CD4-positive, alpha-beta T cell treated with Interleukin-10 for 1 hour (primary cell): ENCODE results near the gene NEK11.

Source experiments
- DNase-seq: peaks from one replicate; pipeline ENCODE4 v3.0.0-alpha.2; 2020

Gene NEK11

GRCh38 chr3:131231710-131232389 is 205.2 kb downstream of the NEK11 start:
- DNase-seq: no peak

DNA sequence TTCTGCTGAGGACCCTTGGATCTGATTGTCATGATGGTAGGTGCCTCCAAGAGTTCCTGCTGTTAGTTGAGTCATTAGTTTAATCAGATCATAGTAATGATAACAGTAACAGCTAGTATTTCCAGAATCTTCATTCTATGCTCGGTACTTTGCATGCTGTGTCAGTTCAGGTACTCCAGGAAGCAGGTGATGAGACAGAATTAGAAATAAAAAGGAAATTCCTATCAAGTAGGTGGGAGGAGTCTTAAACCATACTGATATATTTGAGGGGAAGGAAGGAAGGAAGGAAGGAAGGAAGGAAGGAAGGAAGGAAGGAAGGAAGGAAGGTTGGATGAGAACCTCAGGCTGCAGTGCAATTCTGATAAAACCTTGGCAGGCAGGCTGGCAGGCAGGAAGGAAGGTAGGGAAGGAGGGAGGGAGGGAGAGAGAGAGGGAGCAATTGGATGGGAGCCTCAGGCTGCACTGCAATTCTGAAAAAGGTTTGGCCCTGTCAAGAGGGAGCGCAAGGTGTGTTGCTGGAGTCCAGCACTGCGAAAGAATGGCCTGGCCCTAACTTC is 206.1 kb downstream of the NEK11 start:
- no peak for DNase-seq

DNA sequence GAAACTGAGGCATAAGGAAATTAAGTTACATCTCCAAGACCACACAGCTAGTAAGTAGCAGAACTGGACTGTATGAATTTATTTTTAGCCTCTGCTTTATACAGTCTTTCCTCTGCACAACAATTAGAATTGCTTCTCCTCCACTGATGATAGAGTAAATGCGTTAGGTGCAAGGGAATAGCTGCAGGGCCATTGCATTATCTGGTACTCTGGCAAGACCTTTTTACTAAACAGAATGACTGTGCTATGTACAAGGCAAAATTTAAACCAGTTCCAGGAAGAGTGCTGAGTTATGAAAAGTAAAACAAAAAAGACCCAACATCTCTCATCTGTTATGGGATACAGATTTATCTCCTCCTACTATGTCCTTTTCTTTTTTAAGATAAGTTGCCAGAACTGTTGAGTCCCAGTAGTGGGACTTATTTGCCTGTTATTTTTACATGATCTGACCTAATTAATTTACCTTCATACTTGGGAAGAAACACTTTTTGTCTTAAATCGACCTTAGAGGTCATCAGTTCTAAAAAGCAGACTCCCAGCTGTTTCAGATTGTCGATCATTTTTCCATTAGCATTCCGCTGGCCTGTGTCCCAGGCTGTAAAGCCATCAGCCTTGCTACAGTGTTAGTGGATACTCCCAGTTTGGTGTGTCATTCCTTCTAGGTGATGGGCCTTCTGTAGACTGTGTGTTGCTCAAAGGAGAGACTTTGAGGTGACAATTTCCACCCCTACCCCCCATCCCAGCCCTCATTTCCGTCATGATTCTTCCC is 207.4 kb downstream of the NEK11 start:
- no peak for DNase-seq

DNA sequence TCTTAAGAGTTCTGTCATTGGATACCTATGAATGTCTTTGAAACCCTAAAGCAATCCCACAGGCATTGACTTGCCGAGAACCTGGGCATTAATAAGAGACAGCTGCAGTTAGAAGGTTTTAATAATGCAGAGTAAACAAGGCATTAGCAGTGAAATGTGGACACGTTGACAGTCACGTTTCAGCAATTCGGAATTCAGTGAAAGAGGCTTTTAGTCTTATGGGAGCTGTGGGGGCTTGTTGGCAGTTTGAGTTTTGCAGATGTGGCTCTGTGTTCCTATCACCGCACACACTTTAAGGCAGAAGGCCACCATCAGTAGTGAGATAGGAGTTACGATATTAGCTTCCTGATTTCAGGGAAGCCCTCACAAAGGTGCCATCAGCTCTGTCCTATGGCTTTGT is 209.7 kb downstream of the NEK11 start:
- DNase-seq: no peak

GRCh38 chr3:131238496-131238895 is 211.8 kb downstream of the NEK11 start:
- no peak for DNase-seq

DNA sequence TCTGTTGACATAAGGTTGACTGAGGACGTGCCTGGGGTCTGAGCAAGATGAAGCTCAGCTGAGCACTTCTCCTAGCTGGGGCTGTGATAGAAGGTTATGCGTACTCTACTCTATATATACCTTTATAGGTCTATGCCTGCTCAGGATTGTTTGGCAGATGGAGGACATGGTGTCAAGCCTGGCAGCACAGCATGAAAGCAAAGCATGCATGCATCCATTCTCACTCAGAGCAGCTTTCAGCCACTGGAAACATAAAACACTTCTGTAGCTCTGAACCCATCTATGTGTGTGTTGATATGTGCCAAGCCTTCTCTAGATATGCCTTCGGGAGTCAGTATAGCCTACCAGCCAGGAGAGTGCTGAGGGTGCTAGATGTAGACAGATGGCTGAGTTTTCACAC is 212.6 kb downstream of the NEK11 start:
- DNase-seq: no peak

DNA sequence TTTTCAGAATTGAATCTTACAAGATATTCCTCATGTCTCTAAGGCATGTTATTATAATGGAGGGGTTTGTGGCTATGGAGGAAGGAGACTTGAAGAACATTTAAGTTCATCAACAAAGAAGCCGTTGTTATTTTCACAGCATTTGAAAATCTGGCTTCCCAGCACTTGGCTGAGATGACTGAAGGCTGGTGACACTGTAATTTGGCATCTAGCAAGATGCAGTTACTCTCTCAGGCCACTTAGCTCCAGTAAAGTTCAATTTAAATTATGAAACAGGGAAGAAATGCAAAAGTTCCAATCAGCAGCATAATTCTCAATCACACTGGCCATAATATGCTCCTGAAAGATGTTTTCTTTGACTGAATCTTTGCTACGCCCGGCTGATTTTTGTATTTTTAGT is 215.5 kb downstream of the NEK11 start:
- DNase-seq: no peak

DNA sequence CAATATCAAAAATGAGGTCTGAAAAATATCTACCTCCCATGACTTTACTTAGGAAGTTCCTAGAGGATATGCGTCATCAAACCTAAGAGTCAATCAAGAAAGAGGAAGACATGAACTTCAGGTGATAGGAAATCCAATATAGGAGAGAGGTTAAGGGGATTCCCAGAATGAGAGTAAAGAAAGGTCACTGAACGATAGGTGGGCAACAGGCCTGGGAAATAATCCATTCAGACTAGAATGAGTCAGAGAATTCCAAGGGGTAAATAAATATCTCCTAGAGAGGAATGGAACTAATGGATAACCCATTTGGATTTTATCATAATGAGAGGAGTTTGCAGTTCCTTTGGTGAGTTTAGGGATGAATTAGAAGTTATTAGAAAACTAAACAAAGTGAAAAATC is 223.8 kb downstream of the NEK11 start:
- DNase-seq: no peak

DNA sequence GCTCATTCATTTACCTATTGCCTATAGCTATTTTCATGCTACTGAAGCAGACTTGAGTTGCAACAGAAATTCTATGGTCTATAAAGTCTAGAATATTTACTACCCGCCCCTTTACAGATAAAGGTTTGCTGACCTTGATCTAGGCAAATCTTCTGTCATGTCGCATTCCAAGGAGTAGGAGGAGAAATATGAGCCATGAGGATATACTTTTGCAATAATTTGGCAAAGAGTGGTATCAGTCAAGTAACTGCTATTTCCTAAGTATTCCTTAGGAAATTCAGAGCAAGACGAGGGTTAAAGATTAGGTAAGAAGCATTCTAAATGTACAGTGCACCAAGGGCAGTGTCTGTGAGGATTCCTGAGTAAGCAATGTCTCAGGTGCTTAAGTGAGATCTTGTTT is 233.8 kb downstream of the NEK11 start:
- no peak for DNase-seq

DNA sequence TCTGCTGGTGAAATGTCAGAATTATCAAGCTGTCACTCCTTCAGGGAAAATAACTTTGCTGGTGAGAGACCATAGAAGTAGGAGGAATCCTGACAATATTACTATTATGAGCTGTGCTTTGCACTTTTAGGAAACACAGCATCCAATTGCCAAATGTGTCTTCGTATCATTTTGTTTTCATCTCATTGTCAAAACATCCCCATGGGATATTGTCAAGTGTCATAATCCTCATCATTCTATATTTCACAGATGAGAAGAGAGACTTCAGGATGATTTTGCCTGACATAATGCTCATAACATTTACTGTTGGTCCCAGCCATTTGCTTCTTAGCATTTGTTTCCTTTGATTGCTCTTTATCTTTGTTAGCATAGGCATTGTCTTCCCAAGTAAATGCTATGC is 234.4 kb downstream of the NEK11 start:
- no peak for DNase-seq

DNA sequence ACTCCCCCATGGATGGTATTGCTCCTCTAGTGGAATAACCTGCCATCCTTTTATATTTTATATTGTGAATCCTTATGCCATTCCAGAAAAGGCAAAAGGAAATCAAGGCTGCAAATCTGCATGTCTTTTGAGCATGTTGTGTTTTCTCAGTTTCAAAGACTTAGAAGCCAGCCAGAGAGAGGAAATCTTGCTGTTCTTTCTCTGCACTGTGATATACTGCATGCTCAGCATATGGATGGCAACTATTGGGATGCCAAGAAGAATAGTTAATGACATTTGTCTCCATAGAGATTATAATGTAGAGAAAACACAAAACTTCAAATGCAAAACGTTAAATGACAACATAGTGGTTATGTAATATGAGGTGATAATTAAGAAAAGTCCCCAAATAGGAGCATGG is 248.9 kb downstream of the NEK11 start:
- DNase-seq: no peak

DNA sequence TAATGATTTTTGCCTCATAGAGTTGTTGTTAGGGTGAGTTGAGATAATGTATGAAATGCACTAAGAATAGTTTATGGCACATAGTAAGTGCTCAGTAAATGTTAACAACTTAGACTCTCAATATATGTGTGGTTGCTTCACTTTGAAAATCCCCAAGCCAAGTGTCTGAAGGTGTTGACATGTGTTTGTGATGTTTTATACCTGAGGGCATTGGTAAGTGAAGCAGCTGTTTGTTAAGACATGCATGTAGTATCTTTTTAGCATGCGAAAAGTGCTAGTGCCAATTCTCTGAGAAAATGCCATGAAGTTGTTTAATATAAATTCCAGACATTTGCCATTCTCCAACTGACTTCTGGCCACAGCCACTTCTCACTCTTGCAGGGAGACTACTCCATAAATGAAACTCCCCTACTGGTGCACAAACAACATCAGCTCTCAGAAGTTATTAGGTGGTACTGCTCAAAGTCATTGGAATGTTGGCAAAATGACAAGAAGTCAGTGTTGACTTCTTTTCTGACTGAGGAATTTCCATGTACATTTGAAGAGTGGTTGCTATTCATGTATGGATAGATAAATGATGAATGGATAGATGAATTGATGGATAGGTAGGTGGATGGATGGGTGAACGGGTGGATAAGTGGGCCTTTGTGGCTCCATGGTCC is 251.3 kb downstream of the NEK11 start:
- no peak for DNase-seq

DNA sequence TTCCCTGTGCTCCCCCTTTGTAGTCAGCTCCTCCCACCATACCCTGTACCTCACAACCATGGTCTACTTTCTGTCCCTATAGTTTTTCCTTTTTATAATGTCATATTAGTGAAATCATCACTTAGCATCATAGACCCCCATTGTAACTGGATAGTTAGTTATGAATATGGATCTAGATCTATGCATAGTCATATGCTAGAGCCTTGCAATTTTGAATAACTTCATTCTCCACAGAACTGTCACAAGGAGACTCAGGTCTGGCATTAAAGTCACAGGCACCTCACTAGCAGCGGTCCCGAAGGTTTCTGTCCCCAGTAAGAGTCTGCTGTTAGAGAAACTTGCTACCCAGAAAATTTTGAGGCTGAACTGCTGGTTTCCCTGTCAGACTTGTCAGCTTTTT is 252.9 kb downstream of the NEK11 start:
- no peak for DNase-seq

GRCh38 chr3:131282379-131282778 is 255.7 kb downstream of the NEK11 start:
- DNase-seq: no peak

- no peak for DNase-seq
Observed at GRCh38 chr3:131282967-131283366, 256.3 kb downstream of the NEK11 start.

- no peak for DNase-seq
Observed at GRCh38 chr3:131283862-131284261, 257.2 kb downstream of the NEK11 start.

DNA sequence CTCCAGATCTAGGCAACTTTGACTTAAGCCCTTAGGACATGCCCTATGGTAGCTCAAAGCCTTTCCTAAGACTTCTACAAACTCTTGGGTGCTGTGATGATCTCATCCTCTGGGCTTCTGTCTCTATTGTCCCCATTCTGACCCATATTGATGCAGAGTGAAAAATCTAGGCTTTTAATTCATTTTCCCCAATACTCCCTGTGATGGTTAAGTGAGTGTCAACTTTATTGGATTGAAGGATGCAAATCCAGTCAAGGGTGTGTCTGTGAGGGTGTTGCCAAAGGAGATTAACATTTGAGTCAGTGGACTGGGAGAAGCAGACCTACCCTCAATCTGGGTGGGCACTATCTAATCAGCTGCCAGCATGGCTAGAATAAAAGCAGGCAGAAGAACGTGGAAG is 257.6 kb downstream of the NEK11 start:
- no peak for DNase-seq

- DNase-seq: no peak
Observed at GRCh38 chr3:131285456-131285855, 258.8 kb downstream of the NEK11 start.

DNA sequence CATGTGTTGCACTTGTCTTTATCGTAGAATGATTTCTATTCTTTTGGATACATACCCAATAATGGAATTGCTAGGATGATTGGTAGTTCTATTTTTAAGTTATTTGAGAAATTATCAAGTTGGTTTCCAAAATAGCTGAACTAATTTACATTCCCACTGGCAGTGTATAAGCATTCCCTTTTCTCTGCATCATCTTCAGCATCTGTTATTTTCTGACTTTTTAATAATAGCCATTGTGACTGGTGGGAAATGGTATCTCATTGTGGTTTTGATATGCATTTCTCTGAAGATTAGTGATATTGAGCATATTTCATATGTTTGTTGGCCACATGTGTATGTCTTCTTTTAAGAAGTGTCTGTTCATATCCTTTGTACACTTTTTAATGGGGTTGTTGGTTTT is 273.2 kb downstream of the NEK11 start:
- DNase-seq: no peak

GRCh38 chr3:131303848-131304247 is 277.2 kb downstream of the NEK11 start:
- DNase-seq: no peak

DNA sequence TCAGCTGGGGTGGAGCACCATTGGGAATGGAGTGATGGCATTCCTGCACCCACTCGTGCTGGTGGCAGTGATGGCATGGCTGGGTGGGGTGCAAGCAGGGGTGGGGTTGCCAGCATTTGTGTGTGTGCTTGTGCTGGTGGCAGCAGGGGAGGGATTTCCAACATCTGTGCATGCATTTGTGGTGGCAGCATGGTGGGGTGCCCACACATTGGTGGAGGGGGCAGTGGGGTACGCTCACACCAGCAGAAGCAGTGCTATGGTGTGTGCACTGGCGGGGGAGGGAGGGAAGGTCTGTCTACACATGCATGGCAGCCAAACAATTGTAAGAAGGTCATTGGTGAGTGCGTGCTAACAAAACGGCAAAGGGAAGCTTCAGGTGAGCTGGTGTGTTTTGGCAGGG is 278.2 kb downstream of the NEK11 start:
- DNase-seq: no peak

DNA sequence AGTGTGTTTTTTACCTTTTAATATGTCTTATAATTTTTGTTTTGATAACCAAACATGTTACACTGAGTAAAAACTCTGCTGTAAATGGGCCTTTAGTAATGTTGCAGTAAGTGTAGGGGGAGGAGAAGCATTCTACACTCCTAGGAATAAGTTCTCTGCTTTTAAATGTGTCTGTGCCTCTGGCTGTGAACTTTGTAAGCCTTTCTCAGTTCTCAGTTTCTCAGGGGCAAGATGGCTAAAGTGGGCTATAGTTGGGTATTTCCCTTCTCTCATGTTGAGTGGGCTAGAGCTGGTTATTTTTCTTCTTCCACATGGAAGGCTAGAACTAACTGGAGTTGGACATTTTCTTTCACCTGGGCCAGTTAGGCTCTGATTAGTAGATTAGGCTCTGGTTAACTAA is 279.6 kb downstream of the NEK11 start:
- DNase-seq: no peak

DNA sequence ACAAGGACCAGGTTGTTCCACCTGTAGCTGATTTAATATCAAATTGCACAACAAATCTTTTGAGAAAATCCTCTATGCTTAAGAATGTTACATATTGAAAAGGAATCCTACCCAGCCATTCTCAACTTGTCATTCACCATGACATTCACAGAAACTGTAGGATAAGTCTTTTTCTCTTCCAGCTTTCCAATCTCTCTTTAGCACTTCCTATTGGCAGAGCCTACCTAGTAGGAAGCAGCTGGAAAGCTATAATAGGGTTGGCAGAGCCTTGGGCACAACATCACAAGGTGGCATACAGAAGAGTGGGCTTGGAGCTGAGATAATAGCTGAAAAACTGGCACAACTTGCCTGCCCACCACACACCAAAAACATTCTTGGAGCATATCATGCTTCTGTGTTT is 287.6 kb downstream of the NEK11 start:
- no peak for DNase-seq

- DNase-seq: no peak
Observed at GRCh38 chr3:131315162-131315561, 288.5 kb downstream of the NEK11 start.
